Left lobe of liver (tissue), 1 donor: ENCODE measurements around the gene HAUS3. TPM values are rescaled to one million over a fixed set of nuclear protein-coding genes. Genes with fewer than 3 reads are reported as not detected.

Experiments
- total RNA-seq: library from RNA; stranded (reverse); gene quantifications from one replicate; pipeline ENCODE4 v1.2.1, GENCODE V29; 2021
- donor health status: DM: no; HTN: yes; CAD: no.

The HAUS3 gene
- total RNA-seq, 1 donor from 2014 or later, result 5.0 TPM

Other genes with a start within 250 kb of the HAUS3 start
- 11.2 TPM for gene NELFA, start 233.1 kb downstream of the HAUS3 start, total RNA-seq
- gene NAT8L, start 182.8 kb downstream of the HAUS3 start, total RNA-seq, result 0.05 TPM
- gene POLN, start within 50 bp of the HAUS3 start, total RNA-seq, result 2.2 TPM
- gene MXD4, start 20.0 kb upstream of the HAUS3 start, total RNA-seq, result 23.6 TPM
- 12.7 TPM for gene ZFYVE28, start 176.5 kb upstream of the HAUS3 start, total RNA-seq
- 1.3 TPM for gene CFAP99, start 176.8 kb upstream of the HAUS3 start, total RNA-seq
- 16.7 TPM for gene RNF4, start 227.0 kb upstream of the HAUS3 start, total RNA-seq